Fibroblast of pulmonary artery (primary cell): ENCODE data around the gene GDF15.
A peak's percentile ranks its signal among the peaks of the same experiment; 100 is the strongest.

ENCODE experiments used
- DNase-seq: peaks from one replicate; pipeline ENCODE4 v3.0.0-alpha.2; 2010; ENCODE audit warnings: low read depth
- H3K4me3 ChIP-seq: replicated peaks from 2 replicates; pipeline ENCODE4 v1.5.1; 2011; ENCODE audit warnings: low read depth, mild to moderate bottlenecking, control low read depth, low read length, moderate library complexity
- TF ChIP-seq, protein P1 (sequence below): IDR thresholded peaks from 2 replicates; pipeline ENCODE4 v1.5.1; 2011; ENCODE audit warnings: mild to moderate bottlenecking, control low read depth, low read length, inconsistent platforms; ENCODE audit errors: missing control alignments

The GDF15 gene

DNA sequence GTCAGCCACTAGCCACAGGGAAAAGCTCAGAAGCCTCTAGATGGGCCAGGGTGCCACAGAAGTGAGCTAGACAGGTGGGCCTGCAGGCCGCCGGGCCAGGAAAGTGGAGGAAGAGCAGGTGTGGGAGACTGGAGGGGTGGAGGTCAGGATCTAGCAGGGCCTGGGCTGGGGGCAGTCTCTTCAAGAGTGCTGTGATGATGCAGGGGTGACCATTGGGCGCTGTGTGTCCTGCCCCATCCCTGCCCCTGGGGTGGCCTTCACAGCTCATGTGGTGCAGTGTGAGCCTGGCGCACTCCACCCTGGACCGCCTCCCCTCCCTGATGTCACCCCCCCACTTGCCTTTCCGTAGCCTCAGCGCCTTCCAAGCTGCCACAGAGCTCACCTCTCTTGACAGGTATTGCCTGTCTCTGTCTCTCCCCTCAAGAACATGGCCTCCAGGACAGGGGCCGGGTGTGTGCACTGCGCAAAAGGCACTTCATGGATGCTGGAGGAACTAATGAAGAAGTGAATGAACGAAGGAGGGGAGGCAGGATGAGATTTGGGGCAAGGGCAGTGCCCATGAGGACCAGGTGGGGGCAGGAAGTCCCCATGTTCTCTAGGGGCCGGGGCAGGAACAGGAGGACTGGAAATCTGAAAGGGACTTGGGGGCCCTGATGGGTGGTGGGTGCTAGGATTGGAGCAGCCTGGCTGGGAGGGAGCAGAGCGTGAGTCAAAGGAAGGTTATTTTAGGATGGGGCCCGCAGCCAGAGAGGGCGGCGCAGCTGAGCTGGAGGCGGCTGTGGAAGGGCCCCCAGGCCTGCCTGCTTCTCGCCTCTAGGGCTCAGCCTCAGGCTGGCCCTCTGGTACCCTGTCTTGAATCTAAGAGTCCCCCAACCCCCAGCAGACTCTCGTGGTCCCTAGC is 39.8 kb downstream of the GDF15 start:
- peak; percentile 65 for DNase-seq
- H3K4me3 ChIP-seq, result no peak overlapping the region
- TF ChIP-seq, protein P1, sequence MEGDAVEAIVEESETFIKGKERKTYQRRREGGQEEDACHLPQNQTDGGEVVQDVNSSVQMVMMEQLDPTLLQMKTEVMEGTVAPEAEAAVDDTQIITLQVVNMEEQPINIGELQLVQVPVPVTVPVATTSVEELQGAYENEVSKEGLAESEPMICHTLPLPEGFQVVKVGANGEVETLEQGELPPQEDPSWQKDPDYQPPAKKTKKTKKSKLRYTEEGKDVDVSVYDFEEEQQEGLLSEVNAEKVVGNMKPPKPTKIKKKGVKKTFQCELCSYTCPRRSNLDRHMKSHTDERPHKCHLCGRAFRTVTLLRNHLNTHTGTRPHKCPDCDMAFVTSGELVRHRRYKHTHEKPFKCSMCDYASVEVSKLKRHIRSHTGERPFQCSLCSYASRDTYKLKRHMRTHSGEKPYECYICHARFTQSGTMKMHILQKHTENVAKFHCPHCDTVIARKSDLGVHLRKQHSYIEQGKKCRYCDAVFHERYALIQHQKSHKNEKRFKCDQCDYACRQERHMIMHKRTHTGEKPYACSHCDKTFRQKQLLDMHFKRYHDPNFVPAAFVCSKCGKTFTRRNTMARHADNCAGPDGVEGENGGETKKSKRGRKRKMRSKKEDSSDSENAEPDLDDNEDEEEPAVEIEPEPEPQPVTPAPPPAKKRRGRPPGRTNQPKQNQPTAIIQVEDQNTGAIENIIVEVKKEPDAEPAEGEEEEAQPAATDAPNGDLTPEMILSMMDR, result peak; percentile 18

DNA sequence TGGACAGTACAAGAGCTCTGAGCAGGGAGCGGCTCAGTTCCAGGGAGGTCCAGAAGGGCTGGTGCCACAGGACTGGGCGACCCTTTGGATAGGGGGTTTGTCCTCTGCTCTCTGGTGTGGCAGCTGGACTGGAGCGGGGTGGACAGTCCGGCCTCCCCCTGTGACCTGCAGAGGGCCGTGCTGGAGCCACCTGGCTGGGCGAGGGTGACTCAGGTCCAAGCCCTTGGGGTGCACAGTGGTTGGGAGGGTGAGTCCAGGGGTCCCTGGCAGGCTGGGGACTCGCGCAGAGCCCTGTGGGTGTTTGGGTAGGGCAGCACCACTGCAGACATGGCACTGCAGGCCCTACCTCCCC is 40.4 kb downstream of the GDF15 start:
- DNase-seq, result no peak
- TF ChIP-seq, protein P1, result no peak
- no peak overlapping the region for H3K4me3 ChIP-seq

DNA sequence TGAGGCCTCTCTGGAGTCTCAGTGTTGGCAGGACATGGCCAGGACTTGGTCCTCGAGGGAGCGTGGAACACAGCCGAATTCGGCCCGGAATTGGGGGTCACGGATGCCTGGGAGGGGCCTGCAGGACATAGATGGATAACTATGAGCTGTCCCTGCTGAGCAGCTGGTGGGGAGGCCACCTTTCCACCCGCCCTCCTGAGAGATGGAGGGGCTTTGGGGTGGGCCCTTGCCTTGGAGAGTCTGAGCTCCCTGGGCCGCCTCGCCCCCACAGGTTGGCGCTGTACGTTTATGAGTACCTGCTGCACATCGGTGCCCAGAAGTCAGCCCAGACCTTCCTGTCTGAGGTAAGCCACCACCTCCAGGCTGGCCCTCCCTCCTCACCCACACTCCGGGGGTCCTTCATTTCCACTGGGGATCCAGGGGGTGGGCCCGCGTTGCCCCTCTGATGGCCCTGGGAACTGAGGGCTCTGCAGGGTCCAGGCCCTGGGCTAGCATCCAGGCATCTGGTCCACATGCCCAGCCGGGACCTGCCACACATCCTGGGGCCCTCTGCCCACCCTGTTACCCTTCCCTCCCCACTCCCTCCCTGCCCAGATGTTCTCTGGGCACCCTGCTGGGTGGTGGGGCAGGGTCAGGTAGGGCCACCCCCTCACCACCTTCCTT is 41.3 kb downstream of the GDF15 start:
- TF ChIP-seq, protein P1, result no peak
- no peak overlapping the region for H3K4me3 ChIP-seq
- no peak for DNase-seq

GRCh38 chr19:18427743-18428113 is 41.8 kb downstream of the GDF15 start:
- no peak for DNase-seq
- TF ChIP-seq, protein P1, result no peak
- H3K4me3 ChIP-seq, result no peak overlapping the region

DNA sequence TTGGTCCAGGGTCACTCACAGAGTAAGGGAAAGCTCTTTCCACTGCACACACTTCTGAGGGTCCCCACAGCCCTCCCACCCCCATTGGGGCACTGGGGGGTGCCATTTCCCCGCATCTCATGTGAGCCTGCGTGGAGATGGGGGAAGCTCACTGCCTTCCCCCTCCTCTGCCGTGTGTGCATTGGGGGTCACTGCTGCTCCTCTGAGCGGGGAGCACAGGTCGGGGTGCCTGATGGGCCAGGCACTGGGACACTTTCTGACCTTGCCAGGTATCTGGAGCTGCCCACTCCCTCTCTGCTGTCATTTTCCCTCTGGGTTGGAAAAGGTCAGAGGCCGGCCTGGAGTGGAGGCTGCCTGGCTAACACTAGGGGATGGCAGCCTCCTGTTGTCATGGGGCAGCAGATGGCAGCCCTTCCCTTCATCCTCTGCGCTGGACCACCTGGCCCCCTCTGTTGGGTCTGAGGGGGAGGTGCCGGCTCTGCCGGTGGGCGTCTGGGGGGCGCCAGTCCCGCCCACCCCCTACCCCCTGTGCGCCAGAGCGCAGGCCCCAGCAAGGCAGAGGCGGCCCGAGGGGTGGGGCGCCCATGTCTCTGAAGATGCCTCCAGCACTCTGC is 42.3 kb downstream of the GDF15 start:
- H3K4me3 ChIP-seq, result no peak overlapping the region
- TF ChIP-seq, protein P1, result no peak

DNA sequence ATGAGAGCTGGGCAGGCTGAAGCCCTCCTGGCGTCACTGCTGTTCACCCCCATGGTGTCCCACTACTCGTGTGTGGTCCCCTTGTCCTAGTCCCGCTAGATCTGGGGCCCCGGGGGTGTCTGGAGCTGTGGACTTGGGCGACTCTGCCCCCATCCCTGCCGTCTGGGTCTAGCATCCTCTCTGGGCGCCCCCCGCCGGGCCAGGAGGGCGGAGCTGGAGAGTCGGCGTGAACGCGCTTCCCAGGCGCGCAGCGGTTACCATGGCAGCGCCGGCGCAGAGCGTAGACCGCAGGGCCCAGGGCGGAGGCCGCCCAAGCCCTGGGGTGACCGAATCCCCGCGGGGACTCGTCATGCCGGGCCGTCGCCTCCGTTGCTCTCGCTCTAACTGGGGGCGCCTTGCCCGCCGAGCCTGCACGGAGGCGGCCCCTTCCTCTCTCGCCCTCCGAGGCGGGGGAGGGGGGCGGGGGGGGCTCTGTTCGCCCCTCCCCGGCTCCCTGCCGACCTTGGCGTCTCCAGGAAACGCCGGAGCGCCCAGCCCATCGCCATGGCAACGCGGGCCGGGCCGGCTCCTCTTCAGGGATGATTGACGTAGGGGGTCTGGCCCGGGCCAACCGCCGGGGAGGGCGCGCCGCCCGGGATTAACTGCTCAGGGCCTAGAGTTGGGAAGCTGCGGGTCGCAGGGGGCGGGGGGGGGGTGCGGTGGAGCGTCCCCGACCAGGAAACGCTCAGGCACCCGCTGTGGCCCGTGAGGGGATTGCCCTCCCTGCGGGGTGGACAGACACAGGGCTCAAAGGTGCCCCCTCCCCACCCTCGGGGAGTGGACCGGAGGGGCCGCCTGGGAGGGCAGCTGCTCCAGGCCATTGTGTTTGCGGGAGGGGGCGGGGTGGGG is 43.1 kb downstream of the GDF15 start:
- TF ChIP-seq, protein P1, result no peak
- DNase-seq, result peak; percentile 71
- H3K4me3 ChIP-seq, result peak overlapping the region; percentile 7

More for the DNA sequence above, 42.3 kb downstream of the GDF15 start:
- no peak for DNase-seq
